Lung (tissue), 12 donors: ENCODE results near the gene BTBD19. TPM values are rescaled to one million over a fixed set of nuclear protein-coding genes. Genes with fewer than 3 reads are reported as not detected.

ENCODE experiments used
- ATAC-seq: fragments of 200-7000 bp; cut with Tn5 transposase; one replicate; pipeline ENCODE4 v1.9.1; 2020; ENCODE audit warnings: moderate number of reproducible peaks; ENCODE audit not compliant: insufficient read depth, low FRiP score
- DNase-seq, 3 donors: peaks; one replicate each; pipeline ENCODE4 v3.0.0-alpha.2; 2013 to 2017
- H3K27ac ChIP-seq, 2 donors: one replicate each; pipeline ENCODE4 v1.5.1; 2013; ENCODE audit warnings: mild to moderate bottlenecking in 2 of 2, moderate library complexity in 2 of 2, control low read depth in 1 of 2, inconsistent platforms in 1 of 2, low read depth in 1 of 2, low read length in 1 of 2
- H3K27me3 ChIP-seq, 3 donors: one replicate each; pipeline ENCODE4 v1.5.1; 2013; ENCODE audit warnings: low read length in 2 of 3; ENCODE audit not compliant: control insufficient read depth in 3 of 3, insufficient read depth in 3 of 3
- H3K36me3 ChIP-seq, 4 donors: one replicate each; pipeline ENCODE4 v1.5.1; 2013; ENCODE audit warnings: low read length in 4 of 4, mild to moderate bottlenecking in 1 of 4, moderate library complexity in 1 of 4; ENCODE audit not compliant: control insufficient read depth in 4 of 4, insufficient read depth in 4 of 4
- H3K4me1 ChIP-seq, 5 donors: one replicate each; pipeline ENCODE4 v1.5.1; 2013; ENCODE audit warnings: low read length in 5 of 5, mild to moderate bottlenecking in 2 of 5, moderate library complexity in 1 of 5; ENCODE audit not compliant: control insufficient read depth in 5 of 5, insufficient read depth in 5 of 5
- H3K4me3 ChIP-seq: one replicate; pipeline ENCODE4 v1.5.1; 2013; ENCODE audit warnings: mild to moderate bottlenecking, control low read depth, moderate library complexity
- H3K9ac ChIP-seq, 2 donors: one replicate each; pipeline ENCODE4 v1.5.1; 2013; ENCODE audit warnings: low read length in 2 of 2, control low read depth in 1 of 2; ENCODE audit not compliant: insufficient read depth in 1 of 2
- H3K9me3 ChIP-seq, 4 donors: one replicate each; pipeline ENCODE4 v1.5.1; 2013; ENCODE audit warnings: low read length in 3 of 4, mild to moderate bottlenecking in 1 of 4, moderate library complexity in 1 of 4; ENCODE audit not compliant: control insufficient read depth in 4 of 4, insufficient read depth in 3 of 4
- CTCF ChIP-seq: IDR thresholded peaks from 2 replicates; pipeline ENCODE4 v1.5.1; 2012; ENCODE audit warnings: mild to moderate bottlenecking; ENCODE audit errors: control extremely low read depth, extremely low read depth
- WGBS, 2 donors: extraction: QIAGEN DNeasy Blood & Tissue Kit; methylation state at CpG; one replicate each; pipeline ENCODE4 v1.1.7; 2013; 5-methylcytosine and 5-hydroxymethylcytosine counted together
- polyA plus RNA-seq, 2 donors: library from polyadenylated mRNA; stranded (reverse); fragments of 200-250 nt; gene quantifications; one replicate each; pipeline ENCODE4 v1.2.1, GENCODE V29; 2013
- total RNA-seq, 2 donors: library from RNA; depleted of rRNA in 1 of 2; stranded (reverse); fragments of >200 nt in 1 of 2; gene quantifications; one replicate each; pipeline ENCODE4 v1.2.1, GENCODE V29; 2014 to 2021
- donor health status: control.
- donor health status: control.
- donor health status: Bipolar disorder and iron deficiency.
- donor health status: healthy.
- donor health status: DM: yes; HTN: yes; CAD: no.

The BTBD19 gene
- total and polyA plus RNA-seq, 4 donors = 5.6 to 20.0 (median 10.4) TPM

GRCh38 chr1:44842486-44842861, 34.2 kb downstream of the BTBD19 start:
- Histone ChIP-seq H3K27me3 (no peaks in the 10 kb centered on the region), H3K4me3 (no peak overlapping the region), H3K4me1 (peaks cover 0 to 26% (median 4%) of the 10 kb centered on the region in 5 donors), H3K36me3 (no peaks in the 10 kb centered on the region), H3K27ac (no peak overlapping the region), H3K9ac (peak overlapping the region; percentile 42 to 55), H3K9me3 (no peaks in the 10 kb centered on the region)
- ATAC-seq = no peak
- no peak for TF ChIP-seq CTCF
- WGBS, 2 donors = 72% methylated on average over 16 of the region's 16 CpGs
- peak in 2 of 3 donors; percentile 20 to 27 for DNase-seq

- H3K4me1 ChIP-seq = peaks cover 0 to 32% (median 4%) of the 10 kb centered on the region in 5 donors
- H3K4me3 ChIP-seq = peak within 1 kb of the TSS; percentile 19
- ATAC-seq (peak; percentile 74), DNase-seq (peak; percentile 94 to 96 (median 96))
- H3K27me3 ChIP-seq = no peaks in the 10 kb centered on the region
- 1 to 2% methylated on average over 72 of the region's 72 CpGs for WGBS, 2 donors
- peak within 1 kb of the TSS in 1 of 2 donors; percentile 10 for H3K27ac ChIP-seq
- no peaks in the 10 kb centered on the region for H3K9me3 ChIP-seq
- TF ChIP-seq CTCF = no peak
- H3K36me3 ChIP-seq = no peaks in the 10 kb centered on the region
- peak within 1 kb of the TSS; percentile 42 to 55 for H3K9ac ChIP-seq
These were observed 34.7 kb downstream of the BTBD19 start, which contains the start of gene PTCH2 for GRCh38 chr1:44842862-44843655. TSS of gene PTCH2 (minus strand) at chr1:44843253. CDS start at chr1:44842932, 321 bp downstream.

GRCh38 chr1:44846985-44847384, 38.7 kb downstream of the BTBD19 start:
- Histone ChIP-seq H3K4me1 (peaks cover 0 to 36% (median 12%) of the 10 kb centered on the region in 5 donors), H3K9me3 (peaks cover 0 to 2% (median 0%) of the 10 kb centered on the region in 4 donors), H3K9ac (no peak overlapping the region), H3K36me3 (peaks cover 0 to 8% (median 2%) of the 10 kb centered on the region in 4 donors), H3K4me3 (no peak overlapping the region), H3K27ac (no peak overlapping the region), H3K27me3 (no peaks in the 10 kb centered on the region)
- DNase-seq (peak in 2 of 3 donors; percentile 50 to 60), ATAC-seq (no peak)
- TF ChIP-seq CTCF = no peak
- WGBS, 2 donors = 85 to 100% methylated on average over 1 of the region's 1 CpG
